Retinal pigment epithelial cell (primary cell): ENCODE results near the gene CD96.

Experiments
- DNase-seq: peaks from one replicate; pipeline ENCODE4 v3.0.0-alpha.2; 2010; ENCODE audit warnings: low read depth
- H3K4me3 ChIP-seq: 2 replicates; pipeline ENCODE4 v1.5.1; 2011; ENCODE audit warnings: mild to moderate bottlenecking, low read length, control low read depth, moderate library complexity
- CTCF ChIP-seq: conservative IDR thresholded peaks from 2 replicates; pipeline ENCODE4 v1.5.1; 2011; ENCODE audit warnings: low read depth, low read length, control low read depth, inconsistent platforms

CD96 gene

GRCh38 chr3:111635403-111635802 lies 93.4 kb downstream of the CD96 start:
- no peak overlapping the region for H3K4me3 ChIP-seq
- TF ChIP-seq CTCF, result no peak
- no peak for DNase-seq

GRCh38 chr3:111636366-111636885 lies 94.4 kb downstream of the CD96 start:
- no peak for DNase-seq
- TF ChIP-seq CTCF, result no peak

GRCh38 chr3:111639316-111639715 lies 97.3 kb downstream of the CD96 start:
- TF ChIP-seq CTCF, result no peak
- no peak overlapping the region for H3K4me3 ChIP-seq
- DNase-seq, result no peak

More at GRCh38 chr3:111636366-111636885, 94.4 kb downstream of the CD96 start:
- no peak overlapping the region for H3K4me3 ChIP-seq

- no peak overlapping the region for H3K4me3 ChIP-seq
- no peak for DNase-seq
- no peak for TF ChIP-seq CTCF
These were observed 107.1 kb downstream of the CD96 start for GRCh38 chr3:111648991-111649579.

GRCh38 chr3:111650378-111651275 lies 108.6 kb downstream of the CD96 start:
- no peak for TF ChIP-seq CTCF
- H3K4me3 ChIP-seq, result no peak overlapping the region
- peak; percentile 76 for DNase-seq

- DNase-seq, result no peak
- no peak overlapping the region for H3K4me3 ChIP-seq
- no peak for TF ChIP-seq CTCF
These were observed 110.6 kb downstream of the CD96 start for GRCh38 chr3:111652492-111653180.
